Motor neuron (in vitro differentiated cells): ENCODE data around the gene FREM1. TPM values are rescaled to one million over a fixed set of nuclear protein-coding genes. Genes with fewer than 3 reads are reported as not detected.

ENCODE experiments used
- ATAC-seq, 8 experiments: fragments of 200-7000 bp; cut with Tn5 transposase; replicated peaks in 6 of 8; 2 replicates each; pipeline ENCODE4 v1.8.0; 2021; ENCODE audit warnings: mild to moderate bottlenecking in 8 of 8, moderate library complexity in 8 of 8
- H3K27ac ChIP-seq, 2 donors: fragments of 250-450 bp; sonication (Bioruptor Pico); 2 replicates each; pipeline ENCODE4 v1.9.0; 2021; ENCODE audit warnings: antibody characterized with exemption in 2 of 2, mild to moderate bottlenecking in 2 of 2, moderate library complexity in 1 of 2
- H3K4me1 ChIP-seq, 2 donors: fragments of 250-450 bp; sonication (Bioruptor Pico); replicated peaks in 1 of 2; 2 replicates each; pipeline ENCODE4 v1.6.1; 2021; ENCODE audit warnings: antibody characterized with exemption in 2 of 2, mild to moderate bottlenecking in 2 of 2, moderate library complexity in 1 of 2
- H3K4me3 ChIP-seq, 5 donors: fragments of 250-450 bp; sonication (Bioruptor Pico); 2 replicates each; pipeline ENCODE4 v1.9.0; 2021; ENCODE audit warnings: antibody characterized with exemption in 5 of 5, mild to moderate bottlenecking in 5 of 5, moderate library complexity in 4 of 5
- WGBS, 10 experiments: fragments of 450-650 bp; shearing (Covaris generic); methylation state at CpG; one replicate each; pipeline ENCODE4 v1.0.0; 2022; 5-methylcytosine and 5-hydroxymethylcytosine counted together
- in situ Hi-C, 9 experiments: fragments of 400-800 bp; cut with MboI; loops; one replicate each; pipeline ENCODE4 v1.15.0; 2021; ENCODE audit warnings: low sequenced_read_pairs in 9 of 9, low pct_unique_long_range_greater_than_20kb in 2 of 9; ENCODE audit not compliant: unreplicated experiment in 9 of 9
- total RNA-seq, 8 experiments: library from RNA; unstranded; fragments of 300-600 nt; gene quantifications; 2 replicates each; pipeline versions ENCODE4 v1.2.3 to v1.2.4, GENCODE V29; 2022

The FREM1 gene
- total RNA-seq, 8 experiments from 2014 or later = 0.42 to 55.6 (median 1.7) TPM

DNA sequence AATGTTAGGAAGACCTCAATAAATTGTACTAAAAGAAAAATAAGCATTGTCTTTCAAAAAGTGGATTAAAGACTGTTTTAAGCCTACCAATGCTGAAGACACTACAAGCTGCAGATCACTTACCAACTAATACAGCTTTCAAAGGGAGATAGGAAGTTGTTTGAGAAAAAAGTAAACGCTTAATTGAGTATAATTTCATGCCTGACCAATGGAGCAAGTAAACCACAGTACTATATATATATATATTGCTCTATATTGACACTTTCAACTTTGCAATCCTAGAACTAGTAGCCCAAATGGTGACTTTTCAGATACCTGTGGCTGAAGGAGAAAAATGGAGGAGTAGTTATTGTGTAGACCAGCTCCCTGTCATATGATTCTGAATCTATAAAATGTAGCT lies 85.7 kb downstream of the FREM1 start:
- WGBS, 10 experiments = 0 to 100% (median 75%) methylated on average over 1 of the region's 1 CpG; no CpG with 5 or more reads in 2 of the 10 experiments
- Histone ChIP-seq H3K4me1 (no peaks in the 10 kb centered on the region), H3K4me3 (no peak overlapping the region), H3K27ac (no peak overlapping the region)
- no peak for ATAC-seq
- in situ Hi-C loops = loop anchor here in 1 of 9 experiments (25.0 kb wide), 1 partner anchor 313 kb away; no protein-coding TSS in a partner anchor

DNA sequence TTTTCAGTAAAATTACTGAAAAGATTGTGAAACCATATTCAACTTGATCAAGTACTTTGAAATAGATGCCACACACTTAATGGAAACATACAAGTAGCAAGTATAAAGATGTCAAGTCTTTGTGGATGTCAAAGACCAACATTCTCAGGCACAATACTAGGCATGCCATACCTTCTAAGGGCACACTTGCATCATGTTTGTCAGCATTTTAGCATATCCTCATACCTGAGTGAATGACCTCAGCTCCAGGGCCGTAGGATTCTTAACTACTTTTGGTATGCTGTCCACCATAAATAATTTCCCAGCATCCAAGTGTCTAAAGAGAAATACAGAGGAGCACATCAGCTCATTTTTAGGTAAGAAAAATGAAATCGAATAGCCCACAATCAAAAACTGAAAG lies 86.4 kb downstream of the FREM1 start:
- in situ Hi-C loops = loop anchor here in 1 of 9 experiments (25.0 kb wide), 1 partner anchor 314 kb away; no protein-coding TSS in a partner anchor
- H3K4me1 ChIP-seq = no peaks in the 10 kb centered on the region
- WGBS, 10 experiments = 22 to 100% (median 83%) methylated on average over 1 to 2 of the region's 2 CpGs; no CpG with 5 or more reads in 2 of the 10 experiments
- no peak overlapping the region for H3K27ac ChIP-seq
- no peak overlapping the region for H3K4me3 ChIP-seq
- no peak for ATAC-seq

DNA sequence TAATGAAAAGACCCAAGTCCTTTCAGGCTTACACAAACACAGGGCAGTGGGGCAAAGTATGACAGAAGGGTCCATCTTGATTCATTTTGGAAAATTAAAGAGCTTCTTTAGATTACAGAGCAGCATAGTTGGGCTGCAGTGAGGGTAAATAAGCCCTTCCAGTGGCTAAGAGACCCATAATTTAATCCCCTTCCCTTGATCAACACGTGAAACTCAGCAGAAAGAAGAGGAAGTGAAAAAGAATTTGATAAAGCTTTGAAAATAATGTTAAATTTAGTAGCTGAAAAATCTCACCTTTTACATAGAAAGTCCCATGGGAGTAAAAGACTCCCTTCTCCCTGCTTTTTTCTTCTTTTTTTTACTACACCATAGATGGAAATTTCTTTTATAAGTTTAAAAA lies 87.6 kb downstream of the FREM1 start:
- no peak for ATAC-seq
- in situ Hi-C loops = loop anchor here in 1 of 9 experiments (25.0 kb wide), 1 partner anchor 315 kb away; no protein-coding TSS in a partner anchor
- Histone ChIP-seq H3K27ac (no peak overlapping the region), H3K4me1 (no peaks in the 10 kb centered on the region), H3K4me3 (no peak overlapping the region)
- 13 to 100% (median 71%) methylated on average over 1 of the region's 1 CpG; no CpG with 5 or more reads in 3 of the 10 experiments for WGBS, 10 experiments

DNA sequence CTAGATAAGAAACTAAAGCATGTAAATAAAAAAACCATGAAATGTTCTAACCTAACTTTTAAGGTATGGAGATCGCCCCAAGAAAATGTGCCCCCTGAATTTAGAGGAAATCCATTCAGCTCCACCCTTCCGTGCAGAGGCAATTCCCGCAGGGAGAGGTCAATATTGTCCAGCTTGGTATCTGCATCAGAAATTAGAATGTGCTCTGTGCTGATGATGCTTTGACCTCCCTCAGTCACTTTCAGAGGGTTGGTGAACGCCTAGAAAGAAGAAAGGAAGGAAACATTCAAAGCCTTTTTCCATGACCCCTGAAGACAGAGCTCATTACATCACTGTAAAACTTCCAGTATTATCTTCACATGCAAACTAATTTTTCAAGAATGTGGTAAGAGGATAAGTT lies 91.0 kb downstream of the FREM1 start:
- Histone ChIP-seq H3K4me1 (no peaks in the 10 kb centered on the region), H3K27ac (no peak overlapping the region), H3K4me3 (no peak overlapping the region)
- in situ Hi-C loops = loop anchor here in 1 of 9 experiments (25.0 kb wide), 1 partner anchor 318 kb away; no protein-coding TSS in a partner anchor
- ATAC-seq = peak in 2 of 8 experiments; percentile 25 to 73
- WGBS, 10 experiments = 53 to 95% (median 79%) methylated on average over 3 to 4 of the region's 4 CpGs

DNA sequence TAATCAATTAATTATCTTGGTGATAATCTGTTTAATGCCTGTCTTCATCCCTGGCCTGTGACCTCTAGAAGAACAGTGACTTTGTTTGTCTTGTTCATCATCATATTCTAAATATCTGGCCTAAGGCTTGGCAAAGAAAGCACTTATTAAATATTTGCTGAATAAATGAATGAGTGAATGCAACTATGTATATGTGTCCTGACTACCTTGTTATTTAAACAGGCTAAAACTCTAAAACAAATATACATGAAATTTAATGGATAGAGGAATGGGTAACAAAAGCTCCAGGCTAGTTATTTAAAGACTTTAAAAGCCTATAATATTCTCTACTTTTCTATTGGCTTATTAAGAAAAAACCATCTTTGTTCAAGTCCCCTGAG lies 96.0 kb downstream of the FREM1 start:
- H3K4me1 ChIP-seq = no peaks in the 10 kb centered on the region
- in situ Hi-C loops = loop anchor here in 1 of 9 experiments (25.0 kb wide), 1 partner anchor 323 kb away; no protein-coding TSS in a partner anchor
- no peak overlapping the region for H3K27ac ChIP-seq
- ATAC-seq = peak in 1 of 8 experiments; percentile 89
- no peak overlapping the region for H3K4me3 ChIP-seq

DNA sequence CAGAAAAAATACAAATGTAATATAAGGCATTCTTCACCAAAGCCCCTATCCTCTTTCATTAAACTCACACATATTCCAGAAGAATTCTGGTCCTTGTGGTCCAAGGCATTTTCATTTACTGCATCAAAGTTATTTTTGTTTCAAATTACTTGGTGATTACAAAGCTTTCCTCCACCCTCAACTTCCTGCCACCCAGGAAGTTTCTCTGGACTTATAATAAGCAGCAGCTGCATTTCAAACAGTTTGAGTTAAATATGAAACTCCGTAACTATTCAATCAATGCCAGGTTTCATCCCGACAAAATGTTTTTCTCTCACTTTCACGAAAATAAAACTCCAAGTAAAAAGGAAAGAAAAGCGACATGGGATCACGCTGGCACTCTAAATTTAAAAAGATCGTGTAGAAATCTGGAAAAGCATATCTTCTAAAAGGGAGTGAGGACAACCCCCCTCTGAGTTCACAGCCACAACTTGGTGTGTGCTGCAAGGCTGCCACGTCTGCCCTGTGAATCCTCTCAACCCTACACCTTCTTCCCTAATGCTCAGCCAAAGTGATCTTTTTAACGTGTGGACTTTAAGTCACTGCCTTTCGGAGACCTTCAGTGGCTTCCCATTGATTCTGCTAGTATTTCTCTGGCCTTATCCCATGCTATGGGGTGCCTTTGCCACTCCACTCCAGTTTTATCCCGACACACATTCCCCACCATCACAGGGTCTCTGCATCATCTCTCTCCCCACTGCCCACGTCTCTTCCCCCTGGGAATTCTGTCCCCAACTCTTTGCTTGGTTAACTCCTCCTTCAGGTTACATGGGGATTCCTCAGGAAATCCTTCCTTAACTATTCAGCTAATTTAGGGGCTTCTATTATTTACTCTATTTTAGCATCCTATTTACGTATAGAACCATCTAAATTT lies 96.6 kb downstream of the FREM1 start:
- Histone ChIP-seq H3K4me3 (no peak overlapping the region), H3K27ac (no peak overlapping the region), H3K4me1 (no peaks in the 10 kb centered on the region)
- in situ Hi-C loops = loop anchor here in 1 of 9 experiments (25.0 kb wide), 1 partner anchor 324 kb away; no protein-coding TSS in a partner anchor
- WGBS, 10 experiments = 10 to 100% (median 79%) methylated on average over 1 to 11 of the region's 12 CpGs
- ATAC-seq = peak in 2 of 8 experiments; percentile 32 to 53

DNA sequence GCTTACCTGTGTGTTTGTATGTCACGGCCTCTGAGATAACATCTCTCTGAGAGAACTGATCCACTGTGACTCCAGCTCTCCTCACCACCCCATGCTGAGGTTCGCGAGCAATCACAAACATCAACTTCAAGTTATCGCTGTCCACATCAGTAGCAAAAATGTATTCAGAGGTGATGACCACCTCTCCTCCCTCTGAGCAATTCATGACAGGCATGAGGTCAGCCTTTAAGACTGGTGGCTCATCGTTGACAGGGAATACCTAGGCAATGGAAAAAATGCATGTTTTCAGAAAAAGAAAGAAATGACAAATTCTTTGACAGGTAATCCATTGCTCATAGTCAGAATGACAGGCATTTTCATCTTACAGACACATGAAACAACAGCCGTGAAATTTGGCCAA lies 97.4 kb downstream of the FREM1 start:
- H3K27ac ChIP-seq = no peak overlapping the region
- H3K4me3 ChIP-seq = no peak overlapping the region
- H3K4me1 ChIP-seq = no peaks in the 10 kb centered on the region
- in situ Hi-C loops = loop anchor here in 1 of 9 experiments (25.0 kb wide), 1 partner anchor 324 kb away; no protein-coding TSS in a partner anchor
- 0 to 100% (median 88%) methylated on average over 1 to 6 of the region's 6 CpGs; no CpG with 5 or more reads in 1 of the 10 experiments for WGBS, 10 experiments
- ATAC-seq = peak in 1 of 8 experiments; percentile 30

DNA sequence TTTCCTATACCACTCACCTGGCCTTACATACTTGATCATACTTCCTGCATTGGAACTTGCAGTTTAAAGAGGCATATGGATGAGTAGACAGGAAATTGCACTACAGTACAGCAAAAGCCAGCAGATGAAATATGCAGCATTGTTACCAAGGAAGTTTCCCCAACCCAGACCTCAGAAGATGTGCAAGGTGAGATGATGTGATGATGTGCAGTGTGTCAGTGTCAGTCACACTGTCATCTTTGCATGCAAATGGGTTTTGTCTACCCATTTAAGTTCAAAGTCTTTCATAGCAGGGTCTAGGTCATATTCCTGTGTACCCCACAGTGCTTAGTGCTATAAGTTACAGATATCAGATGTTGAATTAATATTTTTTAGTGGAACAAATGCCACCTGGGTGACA lies 98.4 kb downstream of the FREM1 start:
- in situ Hi-C loops = loop anchor here in 1 of 9 experiments (25.0 kb wide), 1 partner anchor 325 kb away; no protein-coding TSS in a partner anchor
- Histone ChIP-seq H3K4me3 (no peak overlapping the region), H3K27ac (no peak overlapping the region), H3K4me1 (no peaks in the 10 kb centered on the region)
- no peak for ATAC-seq

DNA sequence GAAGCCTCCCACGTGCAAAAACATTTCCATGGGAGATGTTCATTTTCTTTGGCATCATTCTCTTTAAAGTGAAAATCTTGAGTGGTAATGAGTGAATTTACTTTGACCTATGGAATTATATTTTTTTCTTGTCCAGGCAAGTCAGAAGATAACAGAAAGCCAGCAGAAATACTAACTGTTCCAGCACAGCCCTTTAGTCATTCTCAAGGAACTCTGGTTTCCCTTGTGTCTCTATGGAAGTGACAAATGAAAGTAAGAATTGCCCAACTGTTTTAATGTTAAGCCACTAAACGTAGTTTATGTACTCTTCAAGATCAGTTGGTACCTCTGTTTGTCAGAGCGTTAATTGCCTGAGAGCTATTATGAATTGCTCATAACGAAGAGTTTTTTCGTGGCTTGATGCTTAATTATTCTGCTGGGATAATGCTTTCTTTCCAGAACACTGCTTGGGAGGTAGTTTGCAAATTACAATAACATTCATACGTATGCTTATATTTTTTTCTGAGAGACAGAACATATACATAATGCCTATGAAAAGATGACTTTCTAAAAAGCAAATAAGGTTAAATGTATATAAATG lies 103.2 kb downstream of the FREM1 start:
- no peak overlapping the region for H3K27ac ChIP-seq
- 40 to 95% (median 87%) methylated on average over 2 to 6 of the region's 6 CpGs for WGBS, 10 experiments
- no peak overlapping the region for H3K4me3 ChIP-seq
- no peak for ATAC-seq
- H3K4me1 ChIP-seq = no peaks in the 10 kb centered on the region
- in situ Hi-C loops = loop anchor here in 1 of 9 experiments (25.0 kb wide), 1 partner anchor 330 kb away; no protein-coding TSS in a partner anchor

DNA sequence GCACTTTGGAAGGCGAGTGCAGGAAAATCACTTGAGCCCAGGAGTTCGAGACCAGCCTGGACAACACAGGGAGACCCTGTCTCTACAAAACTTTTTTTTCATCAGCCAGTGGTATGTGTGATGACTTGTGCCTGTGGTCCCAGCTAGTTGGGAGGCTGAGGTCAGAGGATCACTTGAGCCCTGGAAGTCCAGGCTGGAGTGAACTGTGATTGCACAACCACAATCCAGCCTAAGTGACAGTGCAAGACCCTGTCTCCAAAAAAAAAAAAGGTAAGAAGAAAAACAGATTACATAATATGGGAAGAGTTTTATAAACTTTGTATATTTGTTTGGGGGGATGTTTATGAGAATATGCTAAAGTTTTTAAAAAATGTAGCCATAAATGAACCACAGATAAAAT lies 111.2 kb downstream of the FREM1 start:
- Histone ChIP-seq H3K4me1 (no peaks in the 10 kb centered on the region), H3K27ac (no peak overlapping the region), H3K4me3 (no peak overlapping the region)
- in situ Hi-C loops = loop anchor here in 1 of 9 experiments (25.0 kb wide), 1 partner anchor 338 kb away; no protein-coding TSS in a partner anchor
- ATAC-seq = no peak
- 58 to 100% (median 100%) methylated on average over 1 to 2 of the region's 2 CpGs; no CpG with 5 or more reads in 3 of the 10 experiments for WGBS, 10 experiments

DNA sequence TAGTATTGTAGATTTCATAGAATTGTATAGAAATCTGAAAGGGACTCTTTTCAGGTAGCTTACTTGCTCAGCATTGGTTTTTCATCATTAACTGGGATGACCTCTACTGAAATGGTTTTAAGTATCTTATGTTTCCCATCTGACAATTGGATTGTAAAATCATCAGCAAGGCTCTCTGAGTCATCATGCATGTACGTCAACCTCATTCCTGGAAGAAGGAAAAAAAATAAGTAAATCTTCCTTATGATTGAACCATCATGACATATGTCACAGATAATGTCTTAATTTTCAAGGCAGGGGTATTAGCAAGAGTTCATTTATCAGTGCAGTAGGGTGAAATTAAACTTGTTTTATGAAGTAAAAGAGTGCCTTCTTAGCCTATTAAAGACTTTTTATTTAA lies 112.8 kb downstream of the FREM1 start:
- in situ Hi-C loops = loop anchor here in 1 of 9 experiments (25.0 kb wide), 1 partner anchor 340 kb away; no protein-coding TSS in a partner anchor
- peak in 5 of 8 experiments; percentile 36 to 78 (median 56) for ATAC-seq
- H3K4me1 ChIP-seq = no peaks in the 10 kb centered on the region
- no peak overlapping the region for H3K4me3 ChIP-seq
- 20 to 100% (median 67%) methylated on average over 1 of the region's 1 CpG; no CpG with 5 or more reads in 3 of the 10 experiments for WGBS, 10 experiments
- H3K27ac ChIP-seq = no peak overlapping the region

DNA sequence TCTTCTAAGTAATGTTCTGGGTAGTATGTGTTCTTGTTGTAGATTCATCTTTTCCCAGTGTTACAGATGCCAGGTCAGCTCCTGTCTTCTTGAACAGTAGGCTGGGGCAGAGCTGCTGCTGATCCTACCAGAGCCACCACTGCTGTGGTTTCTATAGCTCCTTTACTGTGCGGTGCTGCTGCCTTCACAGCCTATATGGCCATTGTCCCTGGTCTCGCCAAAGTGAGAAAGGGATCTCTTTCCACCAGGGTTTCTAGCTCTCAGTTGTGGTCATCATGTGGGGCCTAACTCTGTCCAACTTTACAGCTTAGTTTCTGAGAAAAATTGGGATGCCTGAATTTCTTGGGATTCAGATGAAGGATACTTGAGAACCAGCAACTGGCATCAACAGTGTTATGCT lies 116.8 kb downstream of the FREM1 start:
- no peak for ATAC-seq
- 67 to 100% (median 90%) methylated on average over 1 to 2 of the region's 2 CpGs; no CpG with 5 or more reads in 6 of the 10 experiments for WGBS, 10 experiments
- in situ Hi-C loops = loop anchor here in 1 of 9 experiments (25.0 kb wide), 1 partner anchor 344 kb away; no protein-coding TSS in a partner anchor

DNA sequence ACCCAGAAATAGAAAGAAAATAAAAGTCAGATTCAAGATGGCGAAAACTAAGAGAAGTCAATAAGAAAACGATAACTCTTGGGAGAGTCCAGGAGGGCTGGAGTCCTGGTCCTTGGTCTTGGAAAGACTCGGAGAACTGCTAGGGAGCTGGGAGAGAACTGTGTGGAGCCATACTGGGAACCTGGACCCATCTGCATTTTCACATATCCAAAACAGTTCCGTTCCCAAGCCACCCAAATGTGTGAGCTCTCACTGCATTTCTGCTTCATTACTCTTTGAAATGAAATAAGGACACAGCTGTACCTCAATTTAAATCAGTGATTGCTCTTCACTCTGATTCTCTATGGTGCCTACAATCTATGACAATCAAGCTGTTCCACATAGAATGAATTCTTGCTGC lies 119.6 kb downstream of the FREM1 start:
- Histone ChIP-seq H3K27ac (no peak overlapping the region), H3K4me3 (no peak overlapping the region)
- 50 to 100% (median 89%) methylated on average over 1 to 4 of the region's 4 CpGs for WGBS, 10 experiments

More for the DNA sequence above, 116.8 kb downstream of the FREM1 start:
- Histone ChIP-seq H3K4me3 (no peak overlapping the region), H3K27ac (no peak overlapping the region), H3K4me1 (no peaks in the 10 kb centered on the region)

More for the DNA sequence above, 119.6 kb downstream of the FREM1 start:
- in situ Hi-C loops = loop anchor here in 1 of 9 experiments (25.0 kb wide), 1 partner anchor 347 kb away; no protein-coding TSS in a partner anchor
- H3K4me1 ChIP-seq = no peaks in the 10 kb centered on the region
- ATAC-seq = no peak
